HEK293T (cell line): ENCODE measurements around the gene ZSCAN32.

ENCODE experiments used
- CTCF ChIA-PET: fragments of 350-600 bp; formaldehyde crosslinking; extraction: SDS; loops from one replicate; lab custom pipeline; 2021; ENCODE audit warnings: antibody characterized with exemption, inconsistent platforms; lab: Yijun Ruan, JAX
- POLR2A ChIA-PET: fragments of 350-600 bp; formaldehyde crosslinking; extraction: SDS; loops from one replicate; lab custom pipeline; 2020; ENCODE audit warnings: antibody characterized with exemption, inconsistent platforms; lab: Yijun Ruan, JAX
- DNase-seq: peaks from one replicate; pipeline ENCODE4 v3.0.0; 2012; ENCODE audit warnings: mixed read lengths; ENCODE audit errors: extremely low spot score
- CTBP1 ChIP-seq: fragments of 450-650 bp; IDR thresholded peaks from 2 replicates; pipeline ENCODE4 v1.6.1; 2016; ENCODE audit warnings: borderline replicate concordance
- HDGF ChIP-seq: fragments of 450-650 bp; IDR thresholded peaks from 2 replicates; pipeline ENCODE4 v1.6.1; 2017; ENCODE audit warnings: antibody characterized with exemption, borderline replicate concordance
- L3MBTL2 ChIP-seq: fragments of 450-650 bp; conservative IDR thresholded peaks from 2 replicates; pipeline ENCODE4 v1.6.1; 2016; ENCODE audit warnings: mild to moderate bottlenecking
- NFRKB ChIP-seq: fragments of 450-650 bp; IDR thresholded peaks from 2 replicates; pipeline ENCODE4 v1.6.1; 2016; ENCODE audit warnings: mild to moderate bottlenecking, moderate library complexity
- SUZ12 ChIP-seq: fragments of 450-650 bp; IDR thresholded peaks from 2 replicates; pipeline ENCODE4 v1.6.1; 2016; ENCODE audit warnings: mild to moderate bottlenecking
- TARDBP ChIP-seq: fragments of 450-650 bp; IDR thresholded peaks from 2 replicates; pipeline ENCODE4 v1.6.1; 2016

Gene ZSCAN32

DNA sequence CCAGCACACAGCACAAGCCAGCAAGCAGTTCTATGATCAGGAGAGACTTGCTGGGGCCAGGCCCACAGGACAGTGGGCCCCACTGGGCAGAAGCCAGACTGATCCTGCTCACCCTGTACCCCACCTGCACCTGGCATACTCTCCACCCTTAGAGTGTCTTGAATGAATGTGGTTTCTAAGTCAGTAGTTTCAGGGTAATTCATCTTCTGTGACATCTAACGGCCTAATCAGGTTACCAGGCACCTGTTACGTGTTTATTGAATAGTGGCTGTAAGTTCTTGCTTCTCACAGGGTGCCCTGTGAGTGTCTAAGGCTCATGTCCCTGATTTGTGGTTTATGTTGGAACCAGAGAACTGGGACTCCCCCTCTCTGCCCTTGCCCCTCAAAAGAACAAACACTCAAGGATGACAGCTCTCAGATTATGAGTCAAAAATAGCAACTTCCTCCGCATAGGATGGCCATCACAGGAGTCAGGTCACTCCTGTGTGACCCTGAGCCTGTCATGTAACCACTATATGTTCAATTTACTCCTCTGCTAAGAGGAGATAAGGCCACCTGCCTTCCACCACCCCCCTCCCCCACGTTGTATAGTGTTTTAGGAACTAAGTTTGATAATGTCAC lies 52.1 kb downstream of the ZSCAN32 start:
- DNase-seq = no peak

GRCh38 chr16:3347586-3347985 lies 53.2 kb downstream of the ZSCAN32 start:
- ChIA-PET CTCF (no interaction called here), POLR2A (no interaction called here)
- DNase-seq = no peak
- no peak for TF ChIP-seq TARDBP
- no peak for TF ChIP-seq HDGF

More for the DNA sequence above, 52.1 kb downstream of the ZSCAN32 start:
- ChIA-PET CTCF (no interaction called here), POLR2A (no interaction called here)
- TF ChIP-seq CTBP1 (no peak), NFRKB (no peak), L3MBTL2 (no peak)

GRCh38 chr16:3346041-3346440 lies 54.8 kb downstream of the ZSCAN32 start:
- ChIA-PET POLR2A (no interaction called here), CTCF (no interaction called here)
- TF ChIP-seq SUZ12 = no peak
- DNase-seq = no peak
